ENCODE data around the gene SLC2A1.
"Not testable (repeated sequence)": the region's sequence is repeated elsewhere in the genome, so short reads cannot be mapped to it uniquely, and the experiment has no call there.

Gene SLC2A1

DNA sequence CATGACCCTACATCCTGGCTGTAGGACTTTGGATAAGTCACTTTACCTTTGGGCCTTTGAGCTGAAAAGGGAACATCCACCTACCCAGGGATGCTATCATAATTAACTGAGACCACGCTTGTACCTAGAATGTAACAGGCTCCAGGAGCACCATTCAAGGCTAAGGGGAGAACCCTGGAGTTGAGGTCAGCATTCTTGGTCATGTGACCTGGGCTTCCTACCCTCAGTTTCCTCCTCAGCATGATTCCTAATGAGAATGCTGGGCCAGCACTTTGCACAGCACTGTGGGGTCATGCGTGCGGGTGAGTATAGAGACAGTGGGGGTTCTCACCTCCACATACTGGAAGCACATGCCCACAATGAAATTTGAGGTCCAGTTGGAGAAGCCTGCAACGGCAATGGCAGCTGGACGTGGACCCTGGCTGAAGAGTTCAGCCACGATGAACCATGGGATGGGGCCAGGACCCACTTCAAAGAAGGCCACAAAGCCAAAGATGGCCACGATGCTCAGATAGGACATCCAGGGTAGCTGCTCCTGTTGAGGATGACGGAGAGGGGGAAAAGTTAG, 31.3 kb downstream of the SLC2A1 start:
- no peak for DNase-seq

- DNase-seq, result no peak
Measured at GRCh38 chr1:42926879-42927242, 31.8 kb downstream of the SLC2A1 start.

- no peak for DNase-seq
Measured at GRCh38 chr1:42926235-42926878, 32.3 kb downstream of the SLC2A1 start.

GRCh38 chr1:42924851-42925760, 33.6 kb downstream of the SLC2A1 start:
- DNase-seq, result no peak

- DNase-seq, result peak; percentile 90
Measured at GRCh38 chr1:42924082-42924850, 34.4 kb downstream of the SLC2A1 start.

DNA sequence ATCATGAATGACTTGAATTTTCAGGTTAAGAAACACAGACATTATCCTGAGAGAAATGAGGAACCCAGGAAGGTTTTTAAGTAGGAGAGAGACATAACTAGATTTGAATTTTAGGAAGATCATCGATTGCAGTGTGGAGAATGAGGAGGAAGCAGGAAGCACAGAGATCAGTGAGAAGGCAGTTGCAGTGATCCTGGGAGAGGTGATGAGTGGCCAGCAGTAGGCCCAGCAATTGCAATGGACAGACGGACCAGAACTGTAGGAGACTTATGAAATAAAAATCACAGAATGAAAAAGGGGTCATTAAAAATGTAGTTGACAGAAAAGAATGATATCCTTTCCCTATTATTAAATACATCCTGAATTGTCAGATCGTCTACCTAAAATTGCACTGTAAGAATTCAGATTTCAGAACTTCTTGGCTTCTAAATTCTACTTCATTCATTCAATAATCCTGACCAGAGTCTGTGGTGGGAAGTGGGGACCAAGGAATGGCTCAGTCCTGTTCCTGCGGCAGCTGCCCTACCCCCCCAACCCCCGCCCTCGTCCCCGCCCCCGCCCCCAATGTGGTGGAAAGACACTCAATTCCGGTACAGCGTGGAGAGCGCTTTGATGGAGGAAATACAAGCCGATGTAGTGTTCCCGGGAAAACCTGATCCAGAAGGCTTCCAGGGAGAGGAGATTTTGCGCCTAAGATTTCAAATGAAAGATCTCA, 35.1 kb downstream of the SLC2A1 start:
- DNase-seq, result no peak

DNA sequence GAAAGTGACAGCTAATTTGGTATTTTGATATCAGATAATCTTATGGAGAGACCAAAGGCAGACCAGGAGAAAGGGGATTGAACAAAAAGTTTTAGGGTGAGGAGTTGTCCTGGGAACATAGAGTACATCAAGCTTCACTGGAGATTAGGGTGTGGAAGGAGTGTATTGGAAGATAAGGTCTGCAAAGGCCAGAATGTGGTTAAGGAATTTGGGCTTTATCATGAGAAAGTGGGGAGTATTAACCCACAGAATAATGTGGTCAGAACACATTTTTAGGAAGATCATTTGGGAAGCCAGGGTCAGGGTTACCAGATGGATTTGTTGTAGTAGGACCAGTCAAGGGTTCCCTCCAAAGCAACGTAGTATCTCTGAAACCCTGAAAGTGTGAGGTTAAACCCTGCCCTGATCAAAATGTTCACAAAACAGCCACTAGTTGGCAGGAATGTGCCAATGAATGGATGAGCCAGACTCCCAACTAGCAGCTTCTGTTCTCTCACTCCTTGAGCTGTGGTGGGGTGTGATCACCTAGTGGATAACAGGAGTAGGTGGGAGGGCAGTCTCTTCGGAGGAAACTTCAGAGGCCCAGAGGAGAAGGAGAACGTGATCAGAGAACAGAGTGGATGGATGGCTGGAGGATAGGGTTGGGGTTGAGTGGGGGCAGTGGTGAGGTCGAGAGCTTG, 35.8 kb downstream of the SLC2A1 start:
- DNase-seq, result peak; percentile 42

GRCh38 chr1:42921769-42922168, 36.9 kb downstream of the SLC2A1 start:
- DNase-seq, result no peak

- not testable (repeated sequence) for DNase-seq
Measured at GRCh38 chr1:42919651-42920050, 39.0 kb downstream of the SLC2A1 start.

GRCh38 chr1:42917241-42917495, 41.5 kb downstream of the SLC2A1 start:
- DNase-seq, result no peak

DNA sequence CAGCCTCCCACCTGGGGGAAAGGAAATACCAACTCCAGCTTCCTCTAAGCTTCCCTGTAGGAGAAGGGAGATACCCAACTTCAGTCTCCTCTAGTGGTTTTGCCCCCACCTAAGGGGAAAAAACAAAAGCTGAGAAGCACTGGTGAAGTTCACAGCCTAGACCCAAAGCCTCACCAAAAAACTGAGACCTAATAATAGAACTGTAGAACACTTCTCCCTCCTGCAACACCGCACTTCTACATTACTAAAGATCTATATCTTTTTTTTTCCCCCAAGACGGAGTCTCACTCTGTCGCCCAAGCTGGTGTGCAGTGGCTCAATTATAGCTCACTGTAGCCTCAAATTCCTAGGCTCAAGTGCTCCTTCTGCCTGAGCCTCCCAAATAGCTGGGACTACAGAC, 43.2 kb downstream of the SLC2A1 start:
- no peak for DNase-seq

GRCh38 chr1:42914092-42914627, 44.5 kb downstream of the SLC2A1 start:
- no peak for DNase-seq

- DNase-seq, result peak; percentile 47
Measured at GRCh38 chr1:42913426-42914091, 45.1 kb downstream of the SLC2A1 start.

- DNase-seq, result no peak
Measured at GRCh38 chr1:42910985-42911384, 47.7 kb downstream of the SLC2A1 start.

DNA sequence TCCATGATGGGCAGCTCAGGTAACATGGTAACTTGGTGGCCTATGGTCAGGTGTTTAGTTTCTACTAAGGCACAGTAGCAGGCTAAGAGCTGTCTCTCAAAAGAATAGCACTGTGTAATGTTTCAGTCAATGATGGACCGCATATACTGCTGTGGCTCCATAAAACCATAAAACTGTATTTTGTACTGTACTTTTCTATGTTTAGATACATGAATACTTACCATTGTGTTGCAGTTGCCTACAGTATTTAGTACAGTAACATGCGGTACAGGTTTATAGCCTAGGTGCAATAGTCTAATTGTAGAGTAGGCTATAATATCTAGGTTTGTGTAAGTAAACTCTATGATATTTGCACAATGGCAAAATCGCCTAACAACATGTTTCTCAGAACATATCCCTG, 50.6 kb downstream of the SLC2A1 start:
- DNase-seq, result no peak

- DNase-seq, result no peak
Measured at GRCh38 chr1:42904434-42904833, 54.2 kb downstream of the SLC2A1 start.

DNA sequence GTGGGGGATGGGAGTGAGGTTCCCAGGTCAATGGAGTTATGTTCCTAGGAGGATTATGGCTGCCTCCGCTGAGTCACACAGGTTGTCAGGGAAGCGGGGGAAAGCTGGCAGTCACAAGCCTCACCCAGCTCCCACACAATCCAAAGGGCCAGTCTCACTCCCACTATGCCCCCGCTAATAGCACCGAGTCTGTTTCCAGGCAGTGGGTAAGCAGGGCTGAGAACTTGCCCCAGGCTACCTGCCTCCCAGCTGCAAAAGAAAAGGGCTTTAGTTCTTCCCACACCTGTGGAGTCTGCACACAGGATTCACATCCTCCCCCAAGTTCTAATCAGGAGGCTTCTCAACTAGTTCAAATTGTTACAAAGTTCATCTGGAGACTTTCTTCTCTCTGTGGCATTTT, 58.7 kb downstream of the SLC2A1 start:
- DNase-seq, result not testable (repeated sequence)

- DNase-seq, result no peak
Measured at GRCh38 chr1:42891465-42892138, 67.1 kb downstream of the SLC2A1 start.

- DNase-seq, result no peak
Measured at GRCh38 chr1:42889264-42889663, 69.4 kb downstream of the SLC2A1 start.

DNA sequence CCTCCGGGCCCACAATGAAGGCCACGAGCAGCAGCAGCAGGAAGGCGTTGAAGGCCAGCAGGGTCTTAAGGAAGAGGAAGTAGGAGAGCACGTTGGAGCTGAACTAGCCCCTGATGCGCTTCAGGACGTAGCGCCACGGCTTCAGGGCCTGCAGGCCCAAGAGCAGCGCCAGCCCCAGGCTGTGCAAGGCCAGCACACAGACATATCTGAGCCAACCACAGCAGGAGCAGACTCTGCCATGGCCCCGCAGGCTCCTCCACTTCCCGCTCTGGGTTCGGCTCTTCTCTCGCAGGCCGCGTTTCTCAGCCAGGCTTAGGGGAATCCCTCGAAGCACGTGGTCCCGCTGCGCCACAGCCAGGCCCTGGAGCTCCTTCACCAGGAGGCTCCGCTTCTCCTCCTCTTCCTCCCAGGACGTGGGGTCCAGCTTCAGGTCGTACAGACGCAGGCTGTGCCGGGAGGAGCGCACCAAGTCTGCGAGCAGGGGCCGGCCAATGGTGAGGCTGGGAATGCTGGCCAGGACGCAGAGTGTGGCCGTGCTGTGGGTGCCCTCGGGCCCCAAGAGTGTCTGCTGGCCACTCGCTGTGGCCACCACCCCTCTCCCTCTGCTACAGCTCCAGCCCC, 70.5 kb downstream of the SLC2A1 start:
- DNase-seq, result no peak
